ENCODE measurements around the gene HNRNPLL.
"Not testable (repeated sequence)": the region's sequence is repeated elsewhere in the genome, so short reads cannot be mapped to it uniquely, and the experiment has no call there.

HNRNPLL gene

GRCh38 chr2:38619458-38620164, 16.9 kb upstream of the HNRNPLL start:
- DNase-seq, result no peak

- no peak for DNase-seq
Measured at GRCh38 chr2:38617301-38617700, 14.6 kb upstream of the HNRNPLL start.

- no peak for DNase-seq
Measured at GRCh38 chr2:38615237-38615636, 12.5 kb upstream of the HNRNPLL start.

GRCh38 chr2:38613849-38614213, 11.1 kb upstream of the HNRNPLL start:
- DNase-seq, result no peak

GRCh38 chr2:38613126-38613848, 10.6 kb upstream of the HNRNPLL start:
- no peak for DNase-seq

GRCh38 chr2:38610851-38611801, 8.4 kb upstream of the HNRNPLL start:
- DNase-seq, result peak; percentile 26

GRCh38 chr2:38609246-38609645, 6.5 kb upstream of the HNRNPLL start:
- DNase-seq, result not testable (repeated sequence)

- no peak for DNase-seq
Measured at GRCh38 chr2:38608755-38609154, 6.0 kb upstream of the HNRNPLL start.

- no peak for DNase-seq
Measured at GRCh38 chr2:38605298-38605830, 2.6 kb upstream of the HNRNPLL start.

- DNase-seq, result peak; percentile 76
Measured at GRCh38 chr2:38603402-38604290, 918 bp upstream of the HNRNPLL start.

GRCh38 chr2:38602136-38602731, 494 bp downstream of the HNRNPLL start:
- DNase-seq, result peak; percentile 44

GRCh38 chr2:38601463-38602135, 1.1 kb downstream of the HNRNPLL start:
- no peak for DNase-seq

GRCh38 chr2:38600921-38601455, 1.7 kb downstream of the HNRNPLL start:
- no peak for DNase-seq

- peak; percentile 20 for DNase-seq
Measured at GRCh38 chr2:38600242-38600891, 2.4 kb downstream of the HNRNPLL start.

- no peak for DNase-seq
Measured at GRCh38 chr2:38599706-38600105, 3.0 kb downstream of the HNRNPLL start.

GRCh38 chr2:38598991-38599295, 3.8 kb downstream of the HNRNPLL start:
- no peak for DNase-seq

GRCh38 chr2:38598200-38598990, 4.3 kb downstream of the HNRNPLL start:
- DNase-seq, result no peak

GRCh38 chr2:38597115-38597514, 5.6 kb downstream of the HNRNPLL start:
- DNase-seq, result no peak

GRCh38 chr2:38596229-38596628, 6.5 kb downstream of the HNRNPLL start:
- DNase-seq, result no peak

- DNase-seq, result no peak
Measured at GRCh38 chr2:38592951-38593350, 9.8 kb downstream of the HNRNPLL start.
